GM20431 (cell line): Measurements from ENCODE around the gene KIF19.

Experiments used
- in situ Hi-C: fragments of 300-500 bp; cut with MseI, MboI; formaldehyde crosslinking; loops from one replicate; pipeline ENCODE4 v1.15.0; 2020; ENCODE audit warnings: low sequenced_read_pairs; ENCODE audit not compliant: unreplicated experiment

KIF19 gene

DNA sequence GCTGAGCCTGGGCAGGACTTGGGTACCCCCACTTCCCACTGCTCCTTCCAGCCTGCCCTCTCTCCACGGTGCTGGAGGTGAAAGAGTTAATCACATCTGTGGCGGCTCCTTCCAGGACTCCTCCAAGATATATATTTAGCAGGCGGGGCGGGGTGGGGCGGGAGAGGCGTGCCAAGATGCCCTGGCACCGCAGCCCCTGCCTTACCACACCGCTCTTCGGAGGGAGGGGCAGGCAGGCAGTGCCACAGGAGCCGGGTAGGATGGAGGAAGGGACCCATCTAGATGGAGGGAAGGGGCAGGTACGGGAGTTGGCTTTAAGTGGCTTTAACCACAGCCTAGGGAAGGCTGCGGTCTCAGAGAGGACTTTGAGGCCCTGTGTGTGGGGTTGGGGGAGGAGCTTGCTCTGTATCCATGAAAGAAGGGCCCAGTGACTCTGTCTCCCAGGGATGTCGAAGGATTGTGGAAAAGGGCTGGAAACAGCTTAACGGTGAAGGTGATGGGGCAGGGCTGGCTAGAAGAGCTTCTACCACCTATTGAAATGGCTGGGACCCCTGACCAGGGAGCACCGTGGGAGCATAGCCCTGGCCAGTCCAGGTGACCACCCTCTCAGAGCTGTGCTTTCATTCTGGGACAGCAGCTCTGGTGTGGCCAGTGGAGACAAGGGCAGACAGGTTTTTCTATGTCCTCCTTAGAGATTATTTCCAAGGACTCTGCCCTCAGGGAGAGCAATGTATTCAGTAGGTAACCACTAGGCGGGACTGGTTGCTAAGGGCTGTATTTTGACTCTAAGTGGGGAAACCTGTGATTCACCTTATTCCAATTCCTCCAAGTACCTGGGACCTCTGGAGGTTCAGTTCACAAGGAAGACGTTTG is 54.3 kb downstream of the KIF19 start:
- in situ Hi-C loops = loop anchor here (10.0 kb wide), 1 partner anchor 114 kb away; no protein-coding TSS in a partner anchor

DNA sequence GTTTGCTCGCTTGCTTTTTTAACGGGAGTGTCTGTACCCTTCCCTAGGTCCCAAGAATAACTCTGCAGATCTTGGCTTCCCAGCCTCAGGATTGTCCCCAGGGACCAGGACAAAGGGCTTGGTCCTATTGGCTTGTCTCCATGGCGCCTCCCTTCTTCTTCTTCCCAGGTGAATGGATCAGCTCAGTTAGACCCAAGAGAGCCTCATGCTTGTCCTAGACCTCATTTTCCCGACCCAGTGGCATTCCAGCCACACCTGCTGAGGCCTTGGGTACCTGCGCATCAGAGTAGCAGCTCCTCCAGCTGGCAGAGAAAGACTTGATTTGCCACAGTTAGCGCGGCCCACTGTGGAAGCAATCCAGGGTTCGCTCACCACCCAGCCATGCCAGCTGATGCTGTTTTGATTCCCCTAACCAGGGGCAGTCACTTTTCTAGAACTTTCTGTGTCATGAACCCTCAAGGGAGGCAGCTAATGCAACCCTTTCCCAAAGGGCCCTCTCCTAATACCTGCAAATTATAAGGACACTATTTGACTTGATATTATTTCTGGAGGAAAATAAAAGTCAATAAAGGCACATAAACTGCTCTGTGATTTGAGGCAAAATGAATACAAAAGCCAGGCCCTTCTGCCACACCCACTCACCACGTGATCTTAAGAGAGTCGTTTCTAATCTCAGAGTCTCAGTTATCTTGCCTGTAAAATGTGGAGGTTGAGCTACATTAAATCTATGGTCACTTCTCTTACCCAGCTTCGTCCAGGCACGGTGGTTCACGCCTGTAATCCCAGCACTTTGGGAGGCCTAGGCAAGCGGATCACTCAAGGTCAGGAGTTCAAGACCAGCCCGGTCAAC is 55.2 kb downstream of the KIF19 start:
- in situ Hi-C loops = loop anchor here (10.0 kb wide), 1 partner anchor 114 kb away; no protein-coding TSS in a partner anchor

DNA sequence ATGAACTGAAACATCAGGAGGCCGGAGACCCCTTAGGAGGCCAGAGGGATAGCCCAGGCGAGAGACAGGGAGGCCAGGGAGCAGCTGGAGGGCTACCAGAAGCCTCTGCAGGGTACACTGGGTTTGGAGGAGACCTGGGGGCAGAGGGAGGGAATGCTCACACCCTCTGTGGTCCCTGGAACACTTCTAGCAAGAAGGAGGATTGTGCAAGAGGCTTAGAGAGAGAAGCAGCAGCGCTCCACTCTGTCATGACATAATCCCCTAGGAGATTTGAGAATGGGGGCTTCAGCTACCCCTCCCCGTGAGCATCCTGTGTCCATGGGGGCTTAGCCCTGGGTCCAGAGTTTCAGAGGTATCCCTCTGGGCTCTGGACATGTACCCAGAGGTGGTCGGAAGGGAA is 57.1 kb downstream of the KIF19 start:
- in situ Hi-C loops = loop anchor here (10.0 kb wide), 1 partner anchor 112 kb away; no protein-coding TSS in a partner anchor

DNA sequence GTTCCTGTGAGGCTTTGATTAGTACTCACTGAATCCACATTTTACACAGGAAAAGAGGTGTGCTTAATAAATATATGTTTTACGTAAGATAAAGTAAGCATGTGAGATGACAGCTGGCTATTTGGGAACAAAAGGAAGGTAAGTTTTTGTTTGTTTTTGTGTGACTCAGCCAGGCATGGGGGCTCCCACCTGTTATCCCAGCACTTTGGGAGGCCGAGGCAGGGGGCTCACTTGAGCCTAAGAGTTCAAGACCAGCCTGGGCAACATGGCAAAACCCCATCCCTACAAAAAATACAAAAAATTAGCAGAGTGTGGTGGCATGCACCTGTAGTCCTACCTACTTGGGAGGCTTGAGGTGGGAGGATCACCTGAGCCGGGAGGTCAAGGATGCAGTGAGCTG is 59.2 kb downstream of the KIF19 start:
- in situ Hi-C loops = loop anchor here (10.0 kb wide), 1 partner anchor 110 kb away; no protein-coding TSS in a partner anchor

DNA sequence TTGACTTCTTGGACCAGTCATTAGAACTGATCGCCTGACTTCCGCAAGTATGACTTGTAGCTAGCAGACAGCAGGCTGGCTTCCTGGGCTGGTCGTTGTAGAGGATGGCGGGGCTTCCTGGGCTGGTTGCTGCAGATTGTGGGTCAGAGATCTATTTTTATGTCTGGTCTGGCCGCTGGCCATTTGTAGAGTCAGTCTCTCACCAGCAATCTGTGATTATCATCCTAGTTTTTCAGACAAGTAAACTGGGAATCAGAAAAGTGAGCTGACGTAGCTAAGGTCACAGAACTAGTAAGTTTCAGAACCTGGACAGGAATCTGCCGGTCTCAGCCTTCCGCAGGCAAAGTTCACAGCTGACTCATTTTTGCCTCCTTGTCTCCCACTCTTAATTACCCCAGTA is 60.4 kb downstream of the KIF19 start:
- in situ Hi-C loops = loop anchor here (10.0 kb wide), 1 partner anchor 108 kb away; no protein-coding TSS in a partner anchor

DNA sequence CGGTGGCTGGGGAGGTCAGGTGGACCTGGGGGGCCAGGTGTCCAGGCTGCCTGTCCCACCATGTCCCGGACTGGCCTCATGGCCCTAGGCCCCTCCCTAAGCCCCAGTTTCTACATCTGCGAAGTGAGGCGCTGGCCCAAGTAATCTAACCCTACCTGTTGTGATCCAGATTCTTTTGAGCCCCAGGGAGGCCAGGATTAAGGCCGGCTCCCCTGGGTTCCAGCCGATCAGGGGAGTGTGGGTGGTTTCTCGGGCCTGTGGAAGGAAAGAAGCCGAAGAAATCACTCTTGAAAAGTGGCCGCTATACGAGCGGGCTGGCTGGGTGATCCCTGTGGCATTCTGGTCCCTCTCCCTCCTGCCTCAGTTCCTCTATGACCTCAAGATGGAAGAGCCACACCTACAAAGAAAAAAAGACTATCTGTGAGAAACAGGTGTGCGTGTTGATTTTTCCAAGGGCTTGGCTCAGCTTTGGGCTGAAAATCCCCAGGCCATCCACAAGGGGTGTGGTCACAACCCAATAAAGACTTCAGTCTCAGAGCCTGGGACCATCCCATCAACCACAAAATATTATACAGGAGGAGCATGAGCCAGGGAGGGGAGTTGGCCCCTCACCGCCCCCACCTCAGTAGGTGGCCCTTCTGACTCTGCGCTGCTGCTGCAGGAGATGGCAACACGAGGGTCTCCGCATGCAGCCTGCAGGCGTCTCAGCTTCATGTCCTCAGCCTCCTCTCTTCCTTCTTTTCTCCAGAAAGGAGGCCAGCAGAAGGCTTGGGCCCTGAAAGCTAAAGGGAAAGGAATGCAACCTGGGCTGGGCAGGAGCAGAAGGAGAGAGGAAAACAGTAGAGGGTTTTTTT is 61.6 kb downstream of the KIF19 start:
- in situ Hi-C loops = loop anchor here (10.0 kb wide), 1 partner anchor 107 kb away; no protein-coding TSS in a partner anchor

DNA sequence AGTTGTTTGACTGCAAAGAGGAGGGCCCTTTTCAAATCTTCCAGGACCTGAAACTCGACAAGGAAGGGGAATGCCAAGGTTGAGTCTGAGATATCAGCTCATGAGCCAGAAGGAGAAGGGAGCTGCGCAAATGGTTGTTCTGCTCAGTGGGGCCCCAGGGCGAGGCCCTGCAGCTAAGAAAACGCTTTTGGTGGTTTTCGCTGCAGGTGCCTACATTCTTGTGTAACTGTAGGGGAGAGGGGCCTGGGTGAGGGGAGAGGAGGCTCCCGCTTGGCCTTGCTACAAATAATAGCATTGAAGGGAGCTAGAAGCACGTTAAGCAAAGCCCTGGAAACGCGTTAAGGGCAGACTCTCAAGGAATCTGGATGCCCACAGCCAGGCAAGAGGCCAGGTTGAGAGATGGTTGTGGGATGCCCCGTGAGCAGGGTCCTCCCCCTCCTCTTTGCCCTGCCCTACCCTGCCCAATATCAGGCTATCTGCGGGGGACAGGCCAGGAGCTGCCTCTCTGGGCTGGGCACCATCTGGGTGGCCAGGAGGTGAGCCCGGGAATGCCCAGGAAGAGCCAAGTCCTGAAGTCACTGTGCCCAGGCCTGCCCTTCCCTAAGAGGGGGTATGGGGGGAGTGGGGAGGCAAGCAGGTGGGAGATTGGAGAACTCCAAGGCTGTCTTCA is 63.2 kb downstream of the KIF19 start:
- in situ Hi-C loops = loop anchor here (10.0 kb wide), 1 partner anchor 106 kb away; no protein-coding TSS in a partner anchor

DNA sequence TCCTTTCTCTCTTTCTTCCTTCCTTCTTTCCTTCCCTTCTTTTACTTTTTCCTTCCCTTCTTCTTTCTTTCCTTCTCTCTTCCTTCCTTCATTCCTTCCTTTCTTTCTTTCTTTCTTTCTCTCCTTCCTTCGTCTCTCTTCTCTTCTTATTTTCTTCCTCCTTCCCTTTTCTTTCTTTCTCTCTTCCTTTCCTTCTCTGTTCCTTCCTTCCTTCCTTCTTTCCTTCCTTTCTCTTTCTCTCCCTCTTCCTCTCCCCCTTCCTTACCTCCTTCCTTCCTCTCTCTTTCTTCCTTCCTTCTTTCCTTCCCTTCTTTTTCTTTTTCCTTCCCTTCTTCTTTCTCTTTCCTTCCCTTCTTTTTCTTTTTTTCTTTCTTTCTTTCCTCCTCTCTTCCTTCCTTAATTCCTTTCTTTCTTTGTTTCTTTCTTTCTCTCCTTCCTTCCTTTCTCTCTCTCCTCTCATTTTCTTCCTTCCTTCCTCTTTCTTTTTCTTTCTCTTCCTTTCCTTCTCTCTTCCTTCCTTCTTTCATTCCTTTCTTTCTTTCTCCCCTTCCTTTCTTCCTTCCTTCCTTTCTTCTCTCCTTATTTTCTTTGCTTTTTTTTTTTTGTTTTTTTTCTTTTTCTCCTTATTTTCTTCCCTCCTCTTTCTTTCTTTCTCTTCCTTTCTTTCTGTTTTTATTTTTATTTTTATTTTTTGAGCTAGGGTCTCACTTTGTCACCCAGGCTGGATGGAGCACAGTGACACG is 64.1 kb downstream of the KIF19 start:
- in situ Hi-C loops = loop anchor here (10.0 kb wide), 1 partner anchor 105 kb away; no protein-coding TSS in a partner anchor

DNA sequence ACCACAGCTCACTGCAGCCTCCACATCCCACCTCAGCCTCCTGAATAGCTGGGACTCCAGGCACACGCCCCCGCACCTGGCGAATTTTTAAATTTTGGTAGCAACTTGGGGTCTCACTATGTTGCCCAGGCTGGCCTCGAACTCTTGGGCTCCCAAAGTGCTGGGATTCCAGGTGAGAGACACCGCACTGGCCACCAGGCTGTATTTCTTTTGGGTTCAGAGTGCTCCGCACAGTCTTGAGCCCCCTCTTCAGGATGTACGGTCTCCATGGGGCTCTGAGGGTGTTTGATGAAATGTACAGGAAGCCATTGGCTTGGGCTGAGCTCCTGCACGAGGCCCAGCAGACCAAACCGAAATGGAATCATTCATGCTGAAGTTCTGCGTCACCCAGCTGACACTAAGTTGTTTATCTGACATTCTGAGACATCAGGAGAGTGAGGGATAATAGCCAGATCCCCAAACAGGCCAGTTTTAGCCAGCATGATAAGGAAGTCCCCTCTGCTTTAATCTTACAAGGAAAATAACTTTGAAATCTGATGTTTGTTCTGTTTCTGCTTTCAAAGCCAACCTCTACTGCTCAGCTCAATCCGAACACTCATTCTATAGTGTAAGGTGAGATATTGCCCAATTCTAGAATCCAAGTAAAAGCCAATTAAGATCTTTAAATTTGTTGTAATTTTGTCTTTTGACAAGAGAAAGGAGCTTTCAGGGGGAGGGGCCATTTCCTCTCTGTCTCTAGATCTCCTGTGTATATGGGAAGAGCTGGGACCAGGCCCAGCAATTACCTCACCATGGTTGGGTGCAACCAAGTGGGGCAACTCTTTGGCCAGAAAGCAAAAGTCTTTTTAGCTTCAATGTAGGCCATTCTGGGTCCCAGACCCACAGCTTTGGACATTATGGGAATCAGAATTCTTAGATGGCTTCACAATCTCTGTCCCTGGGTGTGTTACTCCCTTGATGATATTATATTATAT is 64.9 kb downstream of the KIF19 start:
- in situ Hi-C loops = no loop called here

DNA sequence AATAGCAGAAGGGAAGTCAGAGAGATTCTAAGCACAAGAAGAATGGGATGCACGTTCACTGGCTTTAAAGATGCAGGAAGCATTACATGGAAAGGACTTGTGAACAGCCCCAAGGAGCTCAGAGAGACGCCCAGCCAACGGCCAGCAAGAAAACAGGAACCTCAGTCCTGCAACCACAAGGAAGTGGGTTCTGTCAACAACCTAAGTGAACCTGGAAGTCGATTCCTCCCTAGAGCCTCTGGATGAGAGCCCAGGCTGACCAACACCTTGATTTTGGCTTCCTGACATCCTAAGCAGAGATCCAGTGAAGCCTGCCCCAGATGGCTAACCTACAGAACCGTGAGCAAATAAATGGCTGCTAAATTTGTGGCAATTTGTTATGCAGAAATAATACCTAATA is 65.7 kb downstream of the KIF19 start:
- in situ Hi-C loops = no loop called here

DNA sequence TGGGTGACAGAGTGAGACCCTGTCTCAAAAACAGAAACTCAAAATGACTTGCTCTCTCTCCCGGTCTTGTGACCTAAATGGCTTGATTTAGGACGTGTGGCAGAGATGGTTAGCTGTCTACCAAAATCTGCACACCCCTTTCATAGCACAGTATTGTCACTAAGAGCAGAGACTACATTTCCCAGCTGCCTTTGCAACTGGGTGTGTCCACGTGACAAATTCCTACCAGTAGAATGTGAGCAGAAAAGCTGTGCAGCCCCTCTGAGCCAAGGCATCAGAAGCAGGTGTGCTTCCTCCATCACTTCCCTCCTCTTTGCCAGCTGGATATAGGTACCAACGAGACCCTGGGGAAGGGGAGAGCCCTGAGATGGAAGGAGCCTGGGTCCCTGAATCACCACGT is 66.8 kb downstream of the KIF19 start:
- in situ Hi-C loops = no loop called here

DNA sequence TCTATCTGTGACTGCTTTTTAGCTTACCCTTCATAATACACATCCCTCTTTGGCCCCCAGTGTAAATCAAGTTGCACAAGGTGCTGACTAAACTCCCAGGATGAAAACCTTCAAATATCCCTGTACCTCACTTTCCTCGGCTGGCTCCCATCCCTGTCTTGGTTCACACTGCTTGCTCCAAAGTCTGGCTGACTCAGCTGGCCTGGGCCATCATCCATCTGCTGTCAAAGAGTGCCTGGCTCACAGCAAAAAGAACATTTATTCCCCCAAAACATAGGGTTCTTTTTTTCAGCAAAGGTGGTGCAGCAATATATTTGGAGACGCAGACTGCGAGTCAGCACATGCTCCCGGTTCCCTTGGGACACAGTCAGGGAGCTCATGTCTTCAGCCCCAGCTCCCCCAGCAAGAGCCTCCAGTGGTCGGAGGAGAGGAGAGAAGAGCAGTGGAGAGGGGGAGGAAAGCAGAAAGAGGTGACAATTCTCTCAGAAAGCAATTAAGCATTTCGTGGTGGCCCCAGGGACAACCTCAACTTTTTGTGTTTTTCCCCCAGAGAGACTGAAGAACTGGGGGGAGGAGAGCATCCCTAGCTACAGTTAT is 67.4 kb downstream of the KIF19 start:
- in situ Hi-C loops = no loop called here

DNA sequence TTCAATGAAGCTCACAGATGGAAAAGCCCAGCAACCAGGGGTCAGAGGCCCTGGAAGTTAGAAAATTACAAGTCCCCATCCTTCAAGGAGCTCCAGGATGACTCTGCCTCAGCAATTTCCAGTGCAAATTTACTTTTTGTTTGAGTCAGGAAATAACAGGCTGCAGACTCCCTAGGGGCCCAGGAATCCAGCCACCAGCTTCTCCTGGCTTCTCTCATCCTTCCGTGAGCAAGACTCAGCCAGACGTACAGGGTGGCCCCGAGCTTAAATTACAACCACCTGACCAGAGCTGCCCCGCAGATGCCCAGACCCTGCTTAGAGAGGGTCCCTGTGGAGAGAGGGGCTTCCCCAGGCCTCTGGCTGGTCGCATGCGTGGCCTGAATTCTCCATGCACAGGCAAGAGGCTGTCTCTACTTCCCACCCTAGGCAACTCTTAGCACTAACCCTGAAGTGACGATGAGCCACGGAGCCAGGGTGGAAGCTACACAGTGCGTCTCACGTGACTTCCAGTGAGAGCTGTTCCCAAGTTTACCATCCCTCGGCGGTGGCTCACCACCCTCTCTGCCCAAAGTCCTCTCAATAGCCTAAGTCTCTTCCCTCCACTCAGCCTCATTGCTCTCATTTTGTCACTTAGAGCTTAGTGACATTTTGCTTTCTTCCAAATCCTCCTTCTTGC is 68.4 kb downstream of the KIF19 start:
- in situ Hi-C loops = no loop called here

DNA sequence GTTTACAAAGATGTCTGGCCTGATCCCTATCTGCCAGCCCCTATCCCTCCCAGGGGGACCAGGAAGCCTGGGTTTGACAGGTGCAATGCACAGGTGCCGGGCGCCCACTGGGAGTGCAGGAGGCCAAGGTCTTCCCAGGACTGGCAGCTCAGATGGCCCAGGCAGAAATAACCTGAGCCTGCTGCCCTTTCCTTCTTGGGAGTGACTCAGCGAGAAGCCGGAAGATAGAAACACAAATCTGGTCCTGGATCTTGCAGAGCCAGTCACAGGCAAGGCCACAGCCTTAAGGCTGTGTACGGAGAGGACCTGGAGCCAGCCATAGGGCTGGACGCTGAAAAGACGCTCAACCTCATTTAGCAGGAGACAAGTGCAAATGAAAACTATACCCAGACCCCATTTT is 69.0 kb downstream of the KIF19 start:
- in situ Hi-C loops = no loop called here

DNA sequence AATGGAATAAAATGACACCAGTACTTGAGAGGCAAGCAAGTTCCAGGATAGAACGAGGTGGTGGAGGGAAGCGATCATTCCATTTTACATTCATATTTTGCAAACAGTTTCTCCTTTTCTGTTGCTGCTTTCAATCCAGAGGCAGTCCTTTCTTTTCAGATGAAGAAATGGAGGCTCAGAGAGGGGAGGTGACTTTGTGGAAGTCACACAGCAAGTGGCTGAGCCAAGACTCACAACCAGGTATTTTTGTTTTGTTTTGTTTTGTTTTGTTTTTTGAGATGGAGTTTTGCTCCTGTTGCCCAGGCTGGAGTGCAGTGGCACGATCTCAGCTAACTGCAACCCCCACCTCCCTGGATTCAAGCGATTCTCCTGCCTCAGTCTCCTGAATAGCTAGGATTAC is 70.5 kb downstream of the KIF19 start:
- in situ Hi-C loops = no loop called here

DNA sequence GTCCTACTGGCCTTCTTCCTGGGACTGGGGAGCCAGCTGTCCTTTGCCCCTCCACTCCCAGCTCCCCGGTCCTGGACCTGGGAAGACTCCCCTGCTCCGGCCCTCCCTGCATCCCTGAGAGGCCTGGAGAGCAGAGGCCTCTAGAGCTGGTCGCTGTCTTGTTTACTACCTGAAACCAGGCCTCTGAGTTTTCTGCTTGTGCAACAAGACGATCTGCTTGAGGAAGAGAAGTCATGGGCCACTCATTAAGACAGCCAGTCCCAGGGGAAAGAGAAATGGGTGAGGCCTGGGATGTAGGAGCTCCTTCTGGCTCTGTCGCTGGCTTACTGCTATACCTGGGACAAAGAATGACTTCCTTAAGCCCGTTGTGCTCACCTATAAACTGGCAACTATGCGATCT is 76.0 kb downstream of the KIF19 start:
- in situ Hi-C loops = no loop called here
